Retina (tissue), 1 donor: ENCODE data around the gene RERG.
"Not testable (repeated sequence)": the region's sequence is repeated elsewhere in the genome, so short reads cannot be mapped to it uniquely, and the experiment has no call there.

ENCODE experiments used
- DNase-seq: peaks from one replicate; pipeline ENCODE4 v3.0.0-alpha.2; 2016

RERG gene

GRCh38 chr12:15220915-15221885 lies at the start of gene RERG:
Gene RERG, minus strand, starts transcription at chr12:15221417. Its CDS starts 3,928 bp downstream, at chr12:15217489.
- DNase-seq, result peak; percentile 95

- DNase-seq, result no peak
These were observed 49.4 kb upstream of the RERG start for GRCh38 chr12:15270591-15270990.

- peak; percentile 42 for DNase-seq
These were observed 47.8 kb upstream of the RERG start for GRCh38 chr12:15268927-15269552.

GRCh38 chr12:15268309-15268708 lies 47.1 kb upstream of the RERG start:
- DNase-seq, result no peak

- no peak for DNase-seq
These were observed 44.7 kb upstream of the RERG start for GRCh38 chr12:15265875-15266274.

- peak; percentile 19 for DNase-seq
These were observed 35.5 kb upstream of the RERG start for GRCh38 chr12:15256761-15257160.

GRCh38 chr12:15253990-15254389 lies 32.8 kb upstream of the RERG start:
- no peak for DNase-seq

GRCh38 chr12:15244926-15245325 lies 23.7 kb upstream of the RERG start:
- DNase-seq, result no peak

GRCh38 chr12:15244341-15244740 lies 23.1 kb upstream of the RERG start:
- DNase-seq, result no peak

GRCh38 chr12:15243102-15243501 lies 21.9 kb upstream of the RERG start:
- no peak for DNase-seq

GRCh38 chr12:15240898-15241297 lies 19.7 kb upstream of the RERG start:
- DNase-seq, result no peak

- no peak for DNase-seq
These were observed 13.3 kb upstream of the RERG start for GRCh38 chr12:15234508-15234907.

GRCh38 chr12:15234011-15234410 lies 12.8 kb upstream of the RERG start:
- DNase-seq, result no peak

- no peak for DNase-seq
These were observed 11.7 kb upstream of the RERG start for GRCh38 chr12:15232959-15233358.

- DNase-seq, result no peak
These were observed 10.3 kb upstream of the RERG start for GRCh38 chr12:15231493-15231892.

- DNase-seq, result no peak
These were observed 9.5 kb upstream of the RERG start for GRCh38 chr12:15230751-15231150.

- DNase-seq, result no peak
These were observed 8.9 kb upstream of the RERG start for GRCh38 chr12:15230137-15230536.

GRCh38 chr12:15227004-15227679 lies 5.9 kb upstream of the RERG start:
- DNase-seq, result no peak

GRCh38 chr12:15225863-15226218 lies 4.6 kb upstream of the RERG start:
- DNase-seq, result not testable (repeated sequence)

- no peak for DNase-seq
These were observed 4.1 kb upstream of the RERG start for GRCh38 chr12:15225136-15225862.

GRCh38 chr12:15222219-15222618 lies 1.0 kb upstream of the RERG start:
- DNase-seq, result no peak

GRCh38 chr12:15220451-15220850 lies 766 bp downstream of the RERG start:
- no peak for DNase-seq

- DNase-seq, result no peak
These were observed 2.4 kb downstream of the RERG start for GRCh38 chr12:15218794-15219193.
